ENCODE results near the gene DMBT1.
"Not testable (repeated sequence)": the region's sequence is repeated elsewhere in the genome, so short reads cannot be mapped to it uniquely, and the experiment has no call there.

Gene DMBT1

GRCh38 chr10:122550427-122550826 is 10.1 kb upstream of the DMBT1 start:
- no peak for DNase-seq

DNA sequence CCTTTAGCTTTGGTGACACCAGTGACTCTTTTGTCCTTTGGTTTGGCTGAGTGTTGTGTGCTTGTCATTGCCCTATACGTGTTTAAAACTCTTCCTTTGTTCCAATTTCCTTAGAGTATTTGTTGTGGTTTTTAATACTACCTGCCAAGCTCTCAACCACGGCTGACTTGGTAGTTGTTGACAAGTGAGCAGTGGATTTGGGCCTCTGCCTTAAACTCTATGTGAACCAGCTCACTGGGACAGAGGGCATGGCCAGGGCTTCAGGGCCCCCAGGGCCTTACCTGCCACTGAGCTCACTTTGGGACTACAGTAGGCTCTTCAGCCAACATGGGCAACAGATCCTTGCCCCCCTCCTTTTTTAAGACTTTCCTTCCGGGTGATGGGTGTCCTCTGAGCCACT is 9.6 kb upstream of the DMBT1 start:
- DNase-seq = no peak

GRCh38 chr10:122551450-122551849 is 9.1 kb upstream of the DMBT1 start:
- no peak for DNase-seq

DNA sequence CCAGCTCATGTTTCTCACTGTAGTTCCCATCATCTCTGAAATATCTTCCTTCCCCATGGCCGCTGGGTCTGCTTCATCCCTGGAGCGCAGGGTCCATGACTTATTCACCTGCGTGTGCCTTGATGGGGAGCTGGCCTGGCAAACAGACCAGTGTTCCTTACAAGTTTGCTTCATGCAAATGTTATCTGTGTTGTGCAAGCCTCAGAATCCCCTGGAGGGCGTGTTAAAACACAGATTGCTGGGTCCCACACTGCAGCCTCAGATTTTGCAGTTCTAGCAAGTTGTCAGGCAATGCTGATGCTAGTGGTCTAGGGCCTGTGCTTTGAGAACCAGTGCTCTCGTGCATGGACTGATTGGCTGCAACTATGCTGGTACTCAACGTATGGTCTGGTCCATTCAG is 7.2 kb upstream of the DMBT1 start:
- no peak for DNase-seq

- no peak for DNase-seq
These were observed 6.2 kb upstream of the DMBT1 start for GRCh38 chr10:122554131-122555036.

- DNase-seq = no peak
These were observed 5.1 kb upstream of the DMBT1 start for GRCh38 chr10:122555442-122555841.

GRCh38 chr10:122557516-122557915 is 3.0 kb upstream of the DMBT1 start:
- DNase-seq = no peak

- no peak for DNase-seq
These were observed 2.1 kb upstream of the DMBT1 start for GRCh38 chr10:122558452-122558851.

DNA sequence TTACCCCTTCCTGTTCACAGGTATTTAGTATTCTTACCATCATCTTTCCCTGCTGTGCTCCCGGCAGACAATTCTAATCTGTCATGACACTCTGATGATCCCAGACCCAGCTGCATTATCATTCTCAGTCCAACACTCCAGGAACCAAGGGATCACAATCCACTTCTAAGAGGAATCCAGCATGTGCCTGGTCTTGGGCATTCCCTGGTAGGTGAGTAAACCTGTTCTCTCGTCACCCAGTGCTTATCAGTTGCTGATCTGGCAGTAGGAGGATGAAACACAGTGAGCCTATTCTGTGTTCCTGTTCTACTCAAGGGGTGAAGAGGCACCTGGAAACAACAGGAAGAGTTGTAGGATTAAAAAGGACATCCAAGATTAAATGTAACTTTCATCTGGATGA is 1.3 kb upstream of the DMBT1 start:
- no peak for DNase-seq

DNA sequence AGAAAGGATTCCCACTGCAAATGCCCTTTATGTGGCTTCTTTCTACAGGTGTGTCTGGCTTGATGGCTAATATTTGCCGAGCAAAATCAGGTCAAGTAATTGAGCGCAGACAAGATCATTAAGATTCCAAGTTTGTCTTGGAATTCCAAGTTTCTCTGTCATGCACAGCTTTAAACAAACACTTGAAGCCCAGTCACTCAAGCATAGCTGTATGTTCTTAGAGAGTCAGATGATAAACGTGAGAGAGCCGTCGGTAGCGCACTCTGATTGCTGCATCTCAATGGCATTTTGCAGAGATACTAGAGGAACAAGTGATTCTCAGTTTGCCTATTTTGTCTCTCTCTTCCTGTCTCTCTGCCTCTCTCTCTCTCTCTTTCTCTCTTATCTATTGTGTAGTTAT is 658 bp downstream of the DMBT1 start:
- no peak for DNase-seq

GRCh38 chr10:122561792-122562191 is 1.2 kb downstream of the DMBT1 start:
- DNase-seq = no peak

GRCh38 chr10:122564980-122565379 is 4.4 kb downstream of the DMBT1 start:
- no peak for DNase-seq

- DNase-seq = peak; percentile 28
These were observed 5.2 kb downstream of the DMBT1 start for GRCh38 chr10:122565766-122566206.

- no peak for DNase-seq
These were observed 6.1 kb downstream of the DMBT1 start for GRCh38 chr10:122566632-122567031.

GRCh38 chr10:122567056-122567660 is 6.6 kb downstream of the DMBT1 start:
- no peak for DNase-seq

GRCh38 chr10:122568551-122568950 is 8.0 kb downstream of the DMBT1 start:
- no peak for DNase-seq

- DNase-seq = no peak
These were observed 10.4 kb downstream of the DMBT1 start for GRCh38 chr10:122570920-122571319.

- no peak for DNase-seq
These were observed 11.3 kb downstream of the DMBT1 start for GRCh38 chr10:122571892-122572291.

- no peak for DNase-seq
These were observed 15.2 kb downstream of the DMBT1 start for GRCh38 chr10:122575776-122576175.

GRCh38 chr10:122576291-122576690 is 15.7 kb downstream of the DMBT1 start:
- DNase-seq = no peak

DNA sequence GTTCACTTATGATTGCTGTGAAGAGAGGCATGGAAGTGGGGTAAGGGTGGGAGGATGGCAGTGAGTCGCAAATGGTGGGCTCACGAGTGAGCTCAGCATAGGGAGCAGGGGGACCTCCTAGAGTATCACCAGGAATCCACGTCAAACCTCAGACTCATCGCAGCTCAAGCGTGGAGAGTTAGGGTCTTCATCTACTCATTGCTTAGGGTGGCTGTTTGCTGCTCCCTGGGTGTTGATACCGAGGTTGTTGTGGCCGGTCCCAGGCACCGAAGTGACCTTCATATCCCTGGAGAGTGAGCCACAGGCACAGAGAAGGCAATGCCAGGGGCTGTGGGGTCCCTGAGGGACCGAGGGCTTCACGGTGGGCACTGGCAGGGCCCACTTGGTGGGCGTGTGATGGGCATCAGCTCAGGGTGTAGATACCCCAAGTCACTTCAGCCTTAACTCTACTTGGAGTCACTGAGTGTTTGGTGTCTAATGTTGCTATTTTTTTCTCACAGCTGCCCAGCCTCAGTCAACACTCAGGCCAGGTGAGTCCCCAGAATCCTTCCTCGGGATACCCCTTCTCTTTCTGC is 16.8 kb downstream of the DMBT1 start:
- DNase-seq = no peak

DNA sequence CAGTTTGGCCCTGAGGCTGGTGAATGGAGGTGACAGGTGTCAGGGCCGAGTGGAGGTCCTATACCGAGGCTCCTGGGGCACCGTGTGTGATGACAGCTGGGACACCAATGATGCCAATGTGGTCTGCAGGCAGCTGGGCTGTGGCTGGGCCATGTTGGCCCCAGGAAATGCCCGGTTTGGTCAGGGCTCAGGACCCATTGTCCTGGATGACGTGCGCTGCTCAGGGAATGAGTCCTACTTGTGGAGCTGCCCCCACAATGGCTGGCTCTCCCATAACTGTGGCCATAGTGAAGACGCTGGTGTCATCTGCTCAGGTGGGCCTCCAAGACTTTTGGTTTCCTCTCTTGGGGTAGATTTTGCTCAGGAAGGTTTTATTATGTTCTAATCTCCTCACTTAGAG is 25.5 kb downstream of the DMBT1 start:
- DNase-seq = not testable (repeated sequence)

DNA sequence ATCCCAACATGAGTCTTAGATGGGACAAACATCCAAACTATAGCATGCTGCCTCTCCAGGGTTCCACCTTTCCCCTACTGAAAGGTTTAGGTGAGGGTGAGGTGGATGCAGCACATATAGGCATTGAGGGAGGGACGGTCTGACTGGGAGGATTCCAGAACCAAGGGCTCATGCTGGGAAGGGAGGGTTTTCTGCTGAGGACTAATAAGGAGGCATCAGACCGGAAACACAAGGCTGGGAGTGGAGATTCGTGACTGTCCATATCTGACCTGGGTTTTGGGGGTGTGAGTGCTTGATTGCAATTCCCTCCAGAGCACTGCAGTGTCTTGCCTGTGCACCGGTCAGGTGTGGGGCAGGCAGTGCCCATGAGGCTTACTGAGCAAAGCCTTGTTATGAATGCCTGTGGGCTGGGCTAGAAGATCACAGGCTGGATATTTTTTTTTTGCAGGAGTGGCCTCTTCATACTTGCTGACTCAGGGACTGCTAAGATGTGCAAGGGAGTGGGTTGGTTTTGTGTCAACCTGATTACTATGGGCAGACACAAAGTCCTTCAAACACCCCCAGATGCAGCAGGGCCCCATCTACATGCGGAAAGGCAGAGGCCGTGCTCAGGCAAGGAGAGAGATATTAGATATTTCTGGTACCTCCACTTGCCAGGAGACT is 26.7 kb downstream of the DMBT1 start:
- no peak for DNase-seq

- no peak for DNase-seq
These were observed 27.8 kb downstream of the DMBT1 start for GRCh38 chr10:122588381-122588780.
